HG03575 (cell line): ENCODE measurements around the gene VPS35L.

Source experiments
- ATAC-seq: cut with Tn5 transposase; IDR thresholded peaks from one replicate; pipeline ENCODE4 v1.9.1; 2021; ENCODE audit not compliant: unreplicated experiment, insufficient number of reproducible peaks, low FRiP score; ENCODE audit errors: extremely low read depth

The VPS35L gene

GRCh38 chr16:19717741-19718623 is 162.5 kb downstream of the VPS35L start, which contains the start of the genes IQCK and KNOP1:
TSS of gene IQCK (plus strand) at chr16:19718271. CDS start at chr16:19718307, 36 bp downstream.
TSS of gene KNOP1 (minus strand) at chr16:19718227. CDS start at chr16:19715035, 3,192 bp downstream.
- ATAC-seq, result no peak

- ATAC-seq, result no peak
Measured at GRCh38 chr16:19718624-19718965, 163.1 kb downstream of the VPS35L start.

GRCh38 chr16:19722269-19722952 is 166.9 kb downstream of the VPS35L start:
- ATAC-seq, result no peak

GRCh38 chr16:19722981-19723380 is 167.5 kb downstream of the VPS35L start:
- ATAC-seq, result no peak

- ATAC-seq, result no peak
Measured at GRCh38 chr16:19728636-19728965, 173.1 kb downstream of the VPS35L start.

GRCh38 chr16:19733551-19733950 is 178.0 kb downstream of the VPS35L start:
- no peak for ATAC-seq

GRCh38 chr16:19735074-19735867 is 179.8 kb downstream of the VPS35L start:
- no peak for ATAC-seq

- no peak for ATAC-seq
Measured at GRCh38 chr16:19737306-19738038, 182.0 kb downstream of the VPS35L start.

GRCh38 chr16:19741354-19741753 is 185.9 kb downstream of the VPS35L start:
- no peak for ATAC-seq

GRCh38 chr16:19743816-19744159 is 188.3 kb downstream of the VPS35L start:
- ATAC-seq, result no peak

GRCh38 chr16:19744670-19745069 is 189.2 kb downstream of the VPS35L start:
- ATAC-seq, result no peak

- ATAC-seq, result no peak
Measured at GRCh38 chr16:19745286-19746010, 189.9 kb downstream of the VPS35L start.

- no peak for ATAC-seq
Measured at GRCh38 chr16:19746561-19746960, 191.1 kb downstream of the VPS35L start.

- ATAC-seq, result no peak
Measured at GRCh38 chr16:19748389-19749168, 193.1 kb downstream of the VPS35L start.

GRCh38 chr16:19749571-19750080 is 194.1 kb downstream of the VPS35L start:
- no peak for ATAC-seq
